HCEC 1CT (cell line): Measurements from ENCODE around the gene TMEM14C.
"Not testable (repeated sequence)": the region's sequence is repeated elsewhere in the genome, so short reads cannot be mapped to it uniquely, and the experiment has no call there.

Source experiments
- DNase-seq: peaks from one replicate; pipeline ENCODE4 v3.0.0-alpha.2; 2017

TMEM14C gene

GRCh38 chr6:10721850-10722569 lies 860 bp upstream of the TMEM14C start:
- DNase-seq: no peak

DNA sequence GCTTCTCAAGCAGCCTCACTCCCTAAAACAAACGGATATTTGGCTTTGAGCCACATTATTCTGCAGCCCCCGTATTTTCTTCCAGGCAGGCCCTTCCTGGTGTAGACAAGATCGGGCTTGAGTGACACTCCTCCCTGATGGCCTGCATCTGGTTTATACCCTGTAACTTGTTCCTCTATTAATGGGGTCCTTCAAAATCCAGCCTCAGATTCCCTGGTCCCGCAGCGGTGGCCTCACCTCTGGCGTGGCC lies 375 bp upstream of the TMEM14C start:
- no peak for DNase-seq

GRCh38 chr6:10723567-10723881 lies 654 bp downstream of the TMEM14C start:
- no peak for DNase-seq

DNA sequence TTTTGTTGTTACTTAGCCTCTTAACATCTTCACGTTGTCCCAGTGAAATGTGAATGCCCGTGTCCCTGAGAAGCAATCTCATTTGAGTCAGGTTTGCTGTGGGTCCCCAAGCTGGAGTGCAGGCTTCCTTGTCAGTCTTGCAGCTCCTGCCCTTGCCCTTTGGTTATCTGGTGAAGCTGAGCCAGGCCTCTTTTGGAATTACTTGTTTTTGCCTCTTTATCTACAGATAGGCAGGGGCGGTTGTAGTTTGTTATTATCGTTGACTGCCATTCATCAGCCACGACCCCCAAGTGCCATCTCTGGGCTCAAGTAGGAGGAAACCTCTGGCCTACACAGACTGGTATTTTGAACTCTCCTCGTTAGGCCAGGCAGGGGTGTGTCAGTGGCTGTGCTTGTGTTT lies 2.2 kb downstream of the TMEM14C start:
- DNase-seq: no peak

DNA sequence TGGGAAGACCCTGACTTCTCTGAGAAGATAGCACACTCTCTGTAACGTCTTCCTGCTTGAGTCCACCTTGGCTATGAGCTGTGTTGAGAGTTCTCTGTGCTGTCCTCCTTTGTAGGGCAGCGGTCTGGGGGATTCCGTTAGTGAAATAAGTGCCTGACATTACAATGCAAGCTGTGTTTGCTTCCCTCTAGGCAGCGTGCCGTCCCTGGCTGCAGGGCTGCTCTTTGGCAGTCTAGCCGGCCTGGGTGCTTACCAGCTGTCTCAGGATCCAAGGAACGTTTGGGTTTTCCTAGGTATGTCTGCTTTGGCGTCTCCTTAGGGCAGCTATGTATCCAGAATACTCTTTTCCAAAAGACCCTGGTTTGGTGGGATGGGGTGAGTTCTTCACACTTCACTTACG lies 2.8 kb downstream of the TMEM14C start:
- no peak for DNase-seq

- DNase-seq: no peak
These were observed 7.4 kb downstream of the TMEM14C start for GRCh38 chr6:10730254-10730653.

DNA sequence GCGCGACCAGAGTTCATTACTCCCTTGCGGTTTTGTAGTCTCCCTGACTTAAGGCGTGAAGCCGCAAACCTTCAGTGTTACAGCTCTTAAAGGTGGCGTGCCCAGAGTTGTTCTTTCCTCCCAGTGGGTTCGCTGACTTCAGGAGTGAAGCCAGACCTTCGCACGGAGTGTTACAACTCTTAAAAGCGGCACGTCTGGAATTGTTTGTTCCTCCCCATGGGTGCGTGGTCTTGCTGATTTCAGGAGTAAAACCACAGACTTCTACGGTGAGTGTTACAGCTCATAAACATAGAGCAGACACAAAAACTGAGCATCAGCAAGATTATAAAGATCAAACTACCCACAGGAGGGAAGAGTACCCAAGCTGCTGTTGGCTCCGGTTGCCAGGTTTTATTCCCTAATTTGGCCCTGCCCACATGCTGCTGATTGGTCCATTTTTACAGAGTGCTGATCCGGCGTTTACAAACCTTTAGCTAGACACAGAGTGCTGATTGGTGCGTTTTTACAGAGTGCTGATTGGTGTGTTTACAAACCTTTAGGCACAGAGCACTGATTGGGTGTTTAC lies 10.4 kb downstream of the TMEM14C start:
- DNase-seq: no peak

DNA sequence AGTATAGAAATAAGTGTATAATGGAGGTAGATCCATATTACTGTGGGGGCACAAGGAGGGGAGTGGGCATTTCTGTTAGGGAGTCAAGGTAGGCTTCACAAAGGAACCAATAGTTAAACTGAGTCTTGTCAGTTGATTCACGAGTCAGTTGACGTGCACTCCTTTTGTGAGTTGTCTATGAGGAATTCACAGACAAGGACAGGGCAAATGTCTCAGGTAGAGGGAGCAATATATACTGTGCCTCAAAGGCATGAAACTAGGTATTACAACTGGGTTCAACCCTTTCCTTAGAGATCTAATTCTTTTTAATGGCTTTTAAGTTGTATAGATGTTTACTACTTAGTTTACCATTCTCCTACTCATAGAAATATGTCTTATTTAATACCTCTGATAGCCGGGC lies 11.0 kb downstream of the TMEM14C start:
- no peak for DNase-seq

DNA sequence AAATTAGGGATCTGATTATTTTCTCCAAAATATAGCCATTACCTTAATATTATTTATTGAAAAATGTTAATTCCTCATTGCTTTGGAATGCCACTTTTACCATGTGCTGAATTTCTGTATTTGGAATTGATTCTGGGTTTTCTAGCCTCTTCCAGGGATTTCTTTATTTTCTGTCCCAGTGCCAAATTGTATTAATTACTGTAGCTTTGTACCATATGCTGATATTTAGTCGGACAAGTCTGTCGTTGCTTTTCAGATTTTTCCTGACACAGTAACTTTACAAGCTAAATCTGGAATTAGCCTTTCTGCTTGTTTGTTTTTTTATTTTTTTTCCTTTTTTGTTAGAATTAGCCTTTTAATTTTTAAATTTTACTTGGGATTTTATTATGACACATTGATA lies 13.9 kb downstream of the TMEM14C start:
- DNase-seq: no peak

GRCh38 chr6:10740061-10740460 lies 17.2 kb downstream of the TMEM14C start:
- no peak for DNase-seq

- not testable (repeated sequence) for DNase-seq
These were observed 18.8 kb downstream of the TMEM14C start for GRCh38 chr6:10741643-10742042.

DNA sequence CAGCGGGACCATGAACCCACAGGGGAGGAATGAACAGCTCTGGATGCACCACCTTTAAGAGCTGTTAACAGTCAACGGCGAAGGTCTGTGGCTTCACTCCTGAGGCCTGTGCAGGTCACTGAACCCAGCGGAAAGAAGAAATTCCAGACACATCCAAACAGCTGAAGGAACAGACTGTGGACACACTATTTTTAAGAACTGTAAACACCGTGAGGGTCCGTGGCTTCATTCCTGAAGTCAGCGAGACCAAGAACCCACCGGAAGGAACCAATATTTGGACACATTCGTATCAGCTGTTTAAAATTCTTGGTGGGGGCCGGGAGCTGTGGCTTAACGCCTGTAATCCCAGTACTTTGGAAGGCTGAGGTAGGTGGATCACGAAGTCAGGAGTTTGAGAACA lies 19.4 kb downstream of the TMEM14C start:
- DNase-seq: no peak

DNA sequence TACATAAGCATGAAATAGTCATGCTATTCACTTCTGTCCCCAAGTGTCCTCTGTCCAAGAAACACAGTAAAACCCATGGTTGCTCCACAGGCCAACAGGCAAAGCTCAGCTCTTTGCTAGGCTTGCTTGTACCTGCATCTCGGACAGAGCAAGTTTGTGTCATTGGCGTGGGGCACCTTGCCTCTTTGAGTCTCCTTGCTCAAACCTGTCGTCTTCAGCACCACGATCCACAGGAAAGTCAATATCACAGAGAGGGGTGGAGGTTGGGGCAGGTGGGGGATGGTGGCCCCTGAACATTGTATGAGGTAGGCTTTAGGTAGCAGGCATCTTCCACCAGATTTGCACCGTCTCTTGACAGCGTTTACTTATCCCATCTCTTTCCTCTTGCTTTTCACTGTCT lies 20.6 kb downstream of the TMEM14C start:
- no peak for DNase-seq

DNA sequence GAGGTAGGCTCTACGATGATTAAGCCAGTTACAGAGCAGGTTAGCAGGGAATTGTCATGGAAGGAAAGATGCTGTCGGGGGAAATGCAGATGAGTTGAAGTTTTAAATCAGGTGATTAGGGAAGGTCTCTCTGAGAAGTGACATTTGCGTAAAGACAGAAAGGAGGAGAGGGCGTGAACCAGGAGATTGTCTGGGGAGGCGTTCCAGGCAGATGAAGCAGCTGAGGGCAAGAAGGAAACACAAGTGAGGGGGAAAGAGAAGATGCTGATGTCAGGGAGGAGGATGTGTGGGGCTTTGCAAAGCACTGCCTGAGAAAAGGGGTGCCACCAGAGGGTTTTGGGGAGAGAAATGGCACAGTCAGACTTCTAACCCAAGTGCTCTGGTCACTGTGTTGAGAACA lies 22.2 kb downstream of the TMEM14C start:
- DNase-seq: no peak

DNA sequence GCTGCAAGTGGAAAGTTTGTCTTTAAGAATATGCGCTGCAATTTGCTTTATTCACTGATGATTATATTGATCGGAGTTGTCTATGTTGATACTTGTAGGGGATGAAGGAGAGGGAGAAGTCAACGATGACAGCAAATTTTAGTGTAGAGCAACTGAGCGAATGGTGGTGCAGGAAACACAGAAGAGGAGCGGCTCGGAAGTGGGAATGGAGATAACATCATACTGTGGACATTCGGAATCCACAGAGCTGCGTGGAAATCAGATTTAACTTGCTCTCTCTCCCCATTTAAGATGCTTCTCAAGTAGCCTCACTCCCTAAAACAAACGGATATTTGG lies 24.0 kb downstream of the TMEM14C start:
- DNase-seq: no peak

GRCh38 chr6:10747251-10747972 lies 24.5 kb downstream of the TMEM14C start, which contains the start of gene TMEM14B:
Gene TMEM14B (plus strand): TSS chr6:10747805. CDS start chr6:10749246, 1,441 bp downstream.
- DNase-seq: peak; percentile 96

- no peak for DNase-seq
These were observed 26.9 kb downstream of the TMEM14C start for GRCh38 chr6:10749734-10750133.

GRCh38 chr6:10750568-10750967 lies 27.7 kb downstream of the TMEM14C start:
- not testable (repeated sequence) for DNase-seq

- not testable (repeated sequence) for DNase-seq
These were observed 28.9 kb downstream of the TMEM14C start for GRCh38 chr6:10751757-10752156.

DNA sequence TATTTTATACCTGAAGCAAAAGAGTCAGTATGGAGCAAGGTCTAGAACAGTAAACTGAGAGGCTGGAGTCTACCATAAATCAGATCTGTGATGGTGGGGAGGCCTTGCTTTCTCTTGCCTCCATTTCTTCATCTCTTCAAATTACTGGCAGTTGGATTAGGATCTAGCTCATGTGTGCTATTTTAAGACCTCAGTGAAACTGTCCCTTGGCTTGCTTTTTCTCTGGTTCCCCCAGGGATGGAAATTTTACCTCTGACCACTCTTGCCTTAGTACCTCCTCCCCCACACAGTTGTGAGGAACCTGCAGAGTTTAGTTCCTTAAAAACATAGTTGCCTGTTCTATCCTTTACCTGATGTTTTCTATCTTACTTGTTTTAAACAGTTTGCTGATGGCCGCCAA lies 33.2 kb downstream of the TMEM14C start:
- DNase-seq: no peak

DNA sequence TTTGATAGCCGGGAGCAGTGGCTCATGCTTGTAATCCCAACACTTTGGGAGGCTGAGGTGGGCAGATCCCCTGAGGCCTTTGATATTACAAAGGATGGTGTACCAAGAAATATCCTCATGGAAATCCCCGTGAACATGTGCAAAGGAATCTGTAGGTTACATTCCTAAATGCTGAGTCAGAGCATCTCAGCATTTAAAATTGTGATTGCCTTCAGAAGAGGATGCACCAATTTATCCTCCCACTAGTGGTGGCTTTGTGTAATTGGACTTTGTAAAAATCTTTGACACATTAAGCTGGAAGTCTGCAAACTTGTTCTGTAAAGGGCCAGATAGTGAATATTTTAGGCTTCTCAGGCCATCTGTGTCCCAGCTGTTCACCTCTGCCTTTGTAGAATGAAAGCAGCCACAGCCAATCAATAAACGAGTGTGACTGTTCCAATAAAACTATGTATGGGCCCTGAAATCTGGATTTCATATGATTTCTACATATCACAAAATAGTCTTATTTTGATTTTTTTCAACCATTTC lies 36.5 kb downstream of the TMEM14C start:
- peak; percentile 89 for DNase-seq

GRCh38 chr6:10759884-10760329 lies 37.0 kb downstream of the TMEM14C start:
- DNase-seq: peak; percentile 86

DNA sequence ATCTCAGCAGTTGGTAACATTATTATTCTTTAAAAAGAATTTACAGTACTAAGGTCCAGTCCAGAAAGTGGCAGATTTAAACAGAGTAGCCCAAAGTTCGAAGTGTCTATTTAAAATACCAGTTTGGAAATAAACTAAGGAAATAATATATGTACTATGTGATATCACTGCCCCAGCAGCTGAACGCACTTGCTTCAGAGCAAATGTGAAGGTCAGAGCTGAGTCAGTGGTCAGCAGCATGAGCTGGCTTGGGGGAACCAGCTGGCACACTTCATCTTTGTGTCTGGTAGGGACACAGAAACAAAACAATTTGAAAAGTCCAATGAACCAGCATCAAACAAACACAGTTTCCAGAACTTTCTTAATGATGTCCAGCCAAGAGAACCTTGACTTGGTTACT lies 40.1 kb downstream of the TMEM14C start:
- peak; percentile 78 for DNase-seq

GRCh38 chr6:10769419-10769818 lies 46.5 kb downstream of the TMEM14C start:
- DNase-seq: no peak
